SW480 (cell line): Measurements from ENCODE around the gene VSTM4.
A peak's percentile ranks its signal among the peaks of the same experiment; 100 is the strongest.

ENCODE experiments used
- DNase-seq: peaks from one replicate; pipeline ENCODE4 v3.0.0-alpha.2; 2016; ENCODE audit warnings: low spot score

Gene VSTM4

GRCh38 chr10:49115015-49115795 lies at the start of gene VSTM4:
VSTM4 (minus strand) TSS chr10:49115522; CDS start chr10:49115485, 37 bp downstream.
- DNase-seq = no peak

GRCh38 chr10:49164559-49165188 lies 49.4 kb upstream of the VSTM4 start:
- DNase-seq = peak; percentile 20

GRCh38 chr10:49163741-49164140 lies 48.4 kb upstream of the VSTM4 start:
- DNase-seq = no peak

- DNase-seq = no peak
Observed at GRCh38 chr10:49162761-49163310, 47.5 kb upstream of the VSTM4 start.

- DNase-seq = no peak
Observed at GRCh38 chr10:49162063-49162462, 46.7 kb upstream of the VSTM4 start.

- peak; percentile 47 for DNase-seq
Observed at GRCh38 chr10:49161411-49161997, 46.2 kb upstream of the VSTM4 start.

- no peak for DNase-seq
Observed at GRCh38 chr10:49160814-49161213, 45.5 kb upstream of the VSTM4 start.

GRCh38 chr10:49160110-49160509 lies 44.8 kb upstream of the VSTM4 start:
- DNase-seq = no peak

- DNase-seq = no peak
Observed at GRCh38 chr10:49158915-49159314, 43.6 kb upstream of the VSTM4 start.

- DNase-seq = no peak
Observed at GRCh38 chr10:49158404-49158803, 43.1 kb upstream of the VSTM4 start.

- DNase-seq = no peak
Observed at GRCh38 chr10:49157229-49157628, 41.9 kb upstream of the VSTM4 start.

GRCh38 chr10:49154641-49155040 lies 39.3 kb upstream of the VSTM4 start:
- DNase-seq = no peak

GRCh38 chr10:49153971-49154370 lies 38.6 kb upstream of the VSTM4 start:
- DNase-seq = no peak

GRCh38 chr10:49153115-49153514 lies 37.8 kb upstream of the VSTM4 start:
- DNase-seq = no peak

- no peak for DNase-seq
Observed at GRCh38 chr10:49152663-49153062, 37.3 kb upstream of the VSTM4 start.

- DNase-seq = no peak
Observed at GRCh38 chr10:49152037-49152436, 36.7 kb upstream of the VSTM4 start.

GRCh38 chr10:49151481-49151880 lies 36.2 kb upstream of the VSTM4 start:
- DNase-seq = no peak

- DNase-seq = no peak
Observed at GRCh38 chr10:49151025-49151445, 35.7 kb upstream of the VSTM4 start.

- no peak for DNase-seq
Observed at GRCh38 chr10:49150426-49150825, 35.1 kb upstream of the VSTM4 start.

- DNase-seq = no peak
Observed at GRCh38 chr10:49149881-49150280, 34.6 kb upstream of the VSTM4 start.

- DNase-seq = no peak
Observed at GRCh38 chr10:49144058-49144720, 28.9 kb upstream of the VSTM4 start.

GRCh38 chr10:49143249-49143648 lies 27.9 kb upstream of the VSTM4 start:
- DNase-seq = no peak
